Astrocyte of the spinal cord (primary cell): Measurements from ENCODE around the gene GUCY1B1.

ENCODE experiments used
- DNase-seq: peaks from one replicate; pipeline ENCODE4 v3.0.0; 2011; ENCODE audit warnings: low read depth, low spot score
- H3K4me3 ChIP-seq: 2 replicates; pipeline ENCODE4 v1.5.1; 2011; ENCODE audit warnings: low read depth, mild to moderate bottlenecking, low read length, moderate library complexity
- in situ Hi-C: cut with HindIII; loops from 2 replicates; pipeline ENCODE4 v1.10.0; 2017; ENCODE audit warnings: low sequenced_read_pairs
- TF ChIP-seq, protein P1 (sequence below): IDR thresholded peaks from 2 replicates; pipeline ENCODE4 v1.5.1; 2012; ENCODE audit warnings: low read depth, mild to moderate bottlenecking, low read length, inconsistent platforms

The GUCY1B1 gene

DNA sequence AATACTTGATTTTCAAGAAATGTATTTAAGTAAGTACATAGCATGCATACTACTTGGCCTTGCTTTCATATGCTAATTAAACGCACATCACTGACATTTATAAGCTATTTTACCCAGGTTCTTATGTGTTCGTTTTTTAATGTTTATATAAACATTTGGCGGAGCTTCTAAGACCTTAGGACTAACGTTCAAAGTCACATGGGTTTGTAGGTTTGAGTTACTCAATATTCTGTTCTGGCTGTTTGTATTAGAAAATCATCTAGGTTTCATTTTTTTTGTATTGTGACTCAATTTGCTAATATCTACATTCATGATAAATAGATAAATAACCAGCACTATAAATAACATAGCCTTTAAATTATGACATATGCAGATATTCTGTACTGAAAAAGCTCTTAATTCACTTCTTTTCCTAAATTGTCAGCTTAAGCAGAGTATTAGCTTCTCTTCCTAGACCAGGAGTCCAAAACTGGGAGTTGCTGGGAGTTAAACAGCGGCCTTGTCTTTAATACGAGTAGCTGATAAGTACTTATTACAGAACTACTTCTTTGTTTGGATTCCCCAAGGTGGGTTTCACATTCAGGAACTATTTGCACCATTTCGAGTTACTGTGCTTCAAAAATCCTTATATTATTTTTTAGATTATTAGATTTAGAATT lies 42.0 kb downstream of the GUCY1B1 start:
- in situ Hi-C loops, result no loop called here
- TF ChIP-seq, protein P1, sequence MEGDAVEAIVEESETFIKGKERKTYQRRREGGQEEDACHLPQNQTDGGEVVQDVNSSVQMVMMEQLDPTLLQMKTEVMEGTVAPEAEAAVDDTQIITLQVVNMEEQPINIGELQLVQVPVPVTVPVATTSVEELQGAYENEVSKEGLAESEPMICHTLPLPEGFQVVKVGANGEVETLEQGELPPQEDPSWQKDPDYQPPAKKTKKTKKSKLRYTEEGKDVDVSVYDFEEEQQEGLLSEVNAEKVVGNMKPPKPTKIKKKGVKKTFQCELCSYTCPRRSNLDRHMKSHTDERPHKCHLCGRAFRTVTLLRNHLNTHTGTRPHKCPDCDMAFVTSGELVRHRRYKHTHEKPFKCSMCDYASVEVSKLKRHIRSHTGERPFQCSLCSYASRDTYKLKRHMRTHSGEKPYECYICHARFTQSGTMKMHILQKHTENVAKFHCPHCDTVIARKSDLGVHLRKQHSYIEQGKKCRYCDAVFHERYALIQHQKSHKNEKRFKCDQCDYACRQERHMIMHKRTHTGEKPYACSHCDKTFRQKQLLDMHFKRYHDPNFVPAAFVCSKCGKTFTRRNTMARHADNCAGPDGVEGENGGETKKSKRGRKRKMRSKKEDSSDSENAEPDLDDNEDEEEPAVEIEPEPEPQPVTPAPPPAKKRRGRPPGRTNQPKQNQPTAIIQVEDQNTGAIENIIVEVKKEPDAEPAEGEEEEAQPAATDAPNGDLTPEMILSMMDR, result no peak
- no peak for DNase-seq
- no peak overlapping the region for H3K4me3 ChIP-seq

DNA sequence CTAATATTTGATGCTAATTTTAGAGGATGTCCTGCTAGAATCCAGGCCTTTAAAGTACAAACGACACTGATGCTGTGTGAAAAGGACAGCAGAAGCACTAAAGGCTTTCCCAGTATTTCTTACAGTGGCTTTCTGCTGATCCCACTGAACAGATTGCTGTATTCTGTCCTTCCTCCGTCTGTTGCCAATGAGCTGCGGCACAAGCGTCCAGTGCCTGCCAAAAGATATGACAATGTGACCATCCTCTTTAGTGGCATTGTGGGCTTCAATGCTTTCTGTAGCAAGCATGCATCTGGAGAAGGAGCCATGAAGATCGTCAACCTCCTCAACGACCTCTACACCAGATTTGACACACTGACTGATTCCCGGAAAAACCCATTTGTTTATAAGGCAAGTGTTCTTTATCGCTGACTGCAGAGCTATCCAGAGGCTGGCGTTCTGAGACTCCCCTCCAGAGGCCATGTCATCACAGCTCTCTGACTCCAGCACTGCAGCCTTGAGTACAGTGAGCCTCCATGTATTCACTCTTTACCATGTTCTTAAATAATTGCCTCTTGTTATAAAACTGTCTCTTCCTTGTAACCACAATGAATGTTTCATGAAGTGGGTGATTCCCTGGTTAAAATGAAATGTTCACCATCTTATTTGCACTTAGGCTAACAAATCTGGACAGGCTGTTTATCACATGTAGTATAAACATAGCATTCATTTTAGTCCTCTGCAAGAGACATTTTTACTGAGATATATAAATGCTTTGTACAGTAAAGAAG lies 43.6 kb downstream of the GUCY1B1 start:
- no peak overlapping the region for H3K4me3 ChIP-seq
- in situ Hi-C loops, result no loop called here
- DNase-seq, result no peak
- TF ChIP-seq, protein P1, result no peak

DNA sequence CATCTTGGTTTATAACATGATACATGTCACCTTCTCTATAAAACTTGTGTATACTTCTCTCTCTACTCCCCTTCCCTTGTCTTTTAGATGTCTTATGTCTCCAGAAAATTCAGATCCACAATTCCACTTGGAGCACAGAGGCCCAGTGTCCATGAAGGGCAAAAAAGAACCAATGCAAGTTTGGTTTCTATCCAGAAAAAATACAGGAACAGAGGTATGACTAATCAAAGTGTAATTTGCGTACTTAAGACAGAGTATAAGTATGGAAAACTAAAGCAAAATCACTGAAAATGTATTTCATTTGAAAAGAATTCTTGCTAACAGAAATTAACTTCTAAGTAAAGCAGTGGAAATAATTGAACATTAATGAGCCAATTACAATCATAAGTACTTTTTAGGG lies 46.2 kb downstream of the GUCY1B1 start:
- in situ Hi-C loops, result no loop called here
- TF ChIP-seq, protein P1, result no peak
- no peak overlapping the region for H3K4me3 ChIP-seq
- peak; percentile 81 for DNase-seq

DNA sequence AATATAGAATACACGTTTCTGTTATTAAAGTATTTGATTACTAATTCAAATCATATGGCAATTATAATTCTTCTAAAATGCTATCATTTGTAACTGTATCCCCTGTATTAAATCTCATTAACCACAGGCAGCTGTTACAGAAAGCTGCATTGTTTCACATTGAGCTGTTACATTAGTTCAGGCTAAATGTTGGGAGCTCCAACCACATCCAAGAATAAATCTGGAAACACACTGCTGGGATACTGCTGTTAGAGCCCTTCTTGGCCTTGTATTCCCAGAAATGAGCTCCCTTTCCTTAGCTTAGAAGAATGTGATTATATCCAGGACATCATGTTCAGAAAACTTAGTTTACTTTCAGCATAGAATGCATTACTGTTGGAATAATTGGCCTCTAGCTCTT lies 48.2 kb downstream of the GUCY1B1 start:
- H3K4me3 ChIP-seq, result no peak overlapping the region
- DNase-seq, result peak; percentile 85
- TF ChIP-seq, protein P1, result no peak
- in situ Hi-C loops, result no loop called here

DNA sequence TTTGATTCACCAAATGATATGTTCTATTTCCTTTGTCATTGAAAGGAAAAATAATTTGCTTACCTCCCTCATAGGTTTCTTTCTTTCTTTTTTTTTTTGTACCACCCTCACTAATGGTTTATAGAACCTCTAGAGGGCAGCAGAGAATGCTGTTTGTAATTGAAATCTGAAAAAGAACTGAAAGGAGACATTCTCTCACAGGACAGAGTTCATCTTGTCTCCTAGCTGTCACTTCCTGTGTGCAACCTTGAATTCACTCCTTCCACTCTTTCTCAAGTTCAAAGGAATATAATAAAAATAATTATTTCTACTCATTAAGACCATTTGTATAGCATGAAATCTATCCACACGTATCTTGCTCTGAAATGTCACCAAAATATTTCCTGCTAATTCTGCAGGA lies 51.0 kb downstream of the GUCY1B1 start:
- in situ Hi-C loops, result no loop called here
- H3K4me3 ChIP-seq, result no peak overlapping the region
- DNase-seq, result peak; percentile 91
- TF ChIP-seq, protein P1, result peak; percentile 61

DNA sequence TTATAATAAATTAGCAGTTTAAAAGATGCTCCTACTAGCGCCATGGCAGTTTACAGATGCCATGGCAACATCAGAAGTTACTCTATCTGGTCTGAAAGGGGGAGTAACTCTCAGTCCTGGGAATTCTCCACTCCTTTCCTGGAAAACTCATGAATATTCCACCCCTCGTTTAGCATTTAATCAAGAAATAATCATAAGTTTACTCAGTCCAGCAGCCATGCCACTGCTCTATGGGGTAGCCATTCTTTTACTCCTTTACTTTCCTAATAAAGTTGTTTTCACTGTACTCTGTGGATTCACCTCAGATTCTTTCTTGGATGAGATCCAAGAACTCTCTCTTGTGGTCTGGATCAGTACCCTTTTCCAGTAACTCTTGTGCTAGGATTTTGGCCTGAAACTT lies 52.3 kb downstream of the GUCY1B1 start:
- no peak overlapping the region for H3K4me3 ChIP-seq
- in situ Hi-C loops, result no loop called here
- peak; percentile 43 for DNase-seq
- TF ChIP-seq, protein P1, result no peak
